HL-60 (cell line): ENCODE data around the gene POP4.

ENCODE experiments used
- DNase-seq, 2 experiments: peaks; one replicate each; pipeline ENCODE4 v3.0.0-alpha.2; 2010 to 2020; ENCODE audit warnings: low read depth in 1 of 2, low spot score in 1 of 2
- H3K27ac ChIP-seq: fragments of 250-450 bp; sonication (Bioruptor Pico); replicated peaks from 2 replicates; pipeline ENCODE4 v1.5.1; 2020; ENCODE audit warnings: mild to moderate bottlenecking, moderate library complexity
- H3K27me3 ChIP-seq: fragments of 250-450 bp; sonication (Bioruptor Pico); 2 replicates; pipeline ENCODE4 v1.5.1; 2021; ENCODE audit warnings: mild to moderate bottlenecking, moderate library complexity; ENCODE audit not compliant: insufficient read depth, poor library complexity, severe bottlenecking
- H3K4me3 ChIP-seq: replicated peaks from 2 replicates; pipeline ENCODE4 v1.5.1; 2011; ENCODE audit warnings: mild to moderate bottlenecking, control low read depth, low read length; ENCODE audit not compliant: insufficient read depth
- CTCF ChIP-seq: IDR thresholded peaks from one replicate; pipeline ENCODE4 v1.5.1; 2011; ENCODE audit warnings: low read length, control low read depth, inconsistent platforms; ENCODE audit not compliant: insufficient read depth
- GABPA ChIP-seq: IDR thresholded peaks from 2 replicates; pipeline ENCODE4 v1.6.1; 2012; ENCODE audit warnings: low read depth
- POLR2AphosphoS5 ChIP-seq: IDR thresholded peaks from 2 replicates; pipeline ENCODE4 v1.6.1; 2012; ENCODE audit warnings: low read depth
- REST ChIP-seq: IDR thresholded peaks from 2 replicates; pipeline ENCODE4 v1.6.1; 2012; ENCODE audit warnings: low read depth; ENCODE audit not compliant: insufficient replicate concordance
- SPI1 ChIP-seq: IDR thresholded peaks from 2 replicates; pipeline ENCODE4 v1.6.1; 2012; ENCODE audit warnings: low read depth, mild to moderate bottlenecking, borderline replicate concordance

Gene POP4

GRCh38 chr19:29643361-29643935 lies 37.4 kb downstream of the POP4 start:
- Histone ChIP-seq H3K27me3 (no peaks in the 10 kb centered on the region), H3K27ac (no peak overlapping the region), H3K4me3 (no peak overlapping the region)
- no peak for TF ChIP-seq GABPA
- TF ChIP-seq CTCF = no peak
- TF ChIP-seq REST = no peak
- TF ChIP-seq SPI1 = no peak
- no peak for TF ChIP-seq POLR2AphosphoS5
- DNase-seq = no peak

- no peak overlapping the region for H3K27ac ChIP-seq
- no peaks in the 10 kb centered on the region for H3K27me3 ChIP-seq
- no peak for DNase-seq
- TF ChIP-seq SPI1 (no peak), CTCF (no peak), REST (no peak), POLR2AphosphoS5 (no peak), GABPA (no peak)
- no peak overlapping the region for H3K4me3 ChIP-seq
These were observed 38.1 kb downstream of the POP4 start for GRCh38 chr19:29644210-29644609.

- TF ChIP-seq REST = no peak
- no peak for TF ChIP-seq GABPA
- no peak for TF ChIP-seq SPI1
- no peak overlapping the region for H3K4me3 ChIP-seq
- H3K27me3 ChIP-seq = no peaks in the 10 kb centered on the region
- no peak for DNase-seq
- no peak overlapping the region for H3K27ac ChIP-seq
These were observed 39.4 kb downstream of the POP4 start for GRCh38 chr19:29645491-29645867.

GRCh38 chr19:29645911-29646310 lies 39.8 kb downstream of the POP4 start:
- TF ChIP-seq CTCF (no peak), REST (no peak)
- H3K27me3 ChIP-seq = no peaks in the 10 kb centered on the region
- H3K27ac ChIP-seq = no peak overlapping the region
- H3K4me3 ChIP-seq = no peak overlapping the region
- DNase-seq = peak in 1 of 2 experiments; percentile 45
